ENCODE measurements around the gene ZNF232.
"Not testable (repeated sequence)": the region's sequence is repeated elsewhere in the genome, so short reads cannot be mapped to it uniquely, and the experiment has no call there.

Gene ZNF232

GRCh38 chr17:5128905-5129535, 17.3 kb upstream of the ZNF232 start:
- no peak overlapping the region for H3K4me3 ChIP-seq (ENCODE audit: low read length)
- TF ChIP-seq CTCF (IDR thresholded peaks at IDR 0.05; ENCODE audit: insufficient read depth, low read depth, low read length, missing control alignments): no peak
- no peak for DNase-seq (ENCODE audit: low read depth)

GRCh38 chr17:5128387-5128786, 16.7 kb upstream of the ZNF232 start:
- not testable (repeated sequence) for DNase-seq (ENCODE audit: low read depth); H3K4me3 ChIP-seq (ENCODE audit: low read length)

GRCh38 chr17:5127910-5128309, 16.2 kb upstream of the ZNF232 start:
- no peak for TF ChIP-seq CTCF (IDR thresholded peaks at IDR 0.05; ENCODE audit: insufficient read depth, low read depth, low read length, missing control alignments)
- DNase-seq (ENCODE audit: low read depth): no peak

GRCh38 chr17:5126719-5127488, 15.2 kb upstream of the ZNF232 start:
- no peak for DNase-seq (ENCODE audit: low read depth)
- no peak for TF ChIP-seq CTCF (IDR thresholded peaks at IDR 0.05; ENCODE audit: insufficient read depth, low read depth, low read length, missing control alignments)
- H3K4me3 ChIP-seq (ENCODE audit: low read length): no peak overlapping the region

More at GRCh38 chr17:5127910-5128309, 16.2 kb upstream of the ZNF232 start:
- H3K4me3 ChIP-seq (ENCODE audit: low read length): no peak overlapping the region

- not testable (repeated sequence) for DNase-seq (ENCODE audit: low read depth); H3K4me3 ChIP-seq (ENCODE audit: low read length)
Observed at GRCh38 chr17:5124896-5125295, 13.2 kb upstream of the ZNF232 start.

- not testable (repeated sequence) for DNase-seq (ENCODE audit: low read depth)
Observed at GRCh38 chr17:5124125-5124760, 12.6 kb upstream of the ZNF232 start.

GRCh38 chr17:5123343-5124124, 11.9 kb upstream of the ZNF232 start:
- no peak for DNase-seq (ENCODE audit: low read depth)
- no peak for TF ChIP-seq CTCF (IDR thresholded peaks at IDR 0.05; ENCODE audit: insufficient read depth, low read depth, low read length, missing control alignments)
- H3K4me3 ChIP-seq (ENCODE audit: low read length): no peak overlapping the region

More at GRCh38 chr17:5124125-5124760, 12.6 kb upstream of the ZNF232 start:
- H3K4me3 ChIP-seq (ENCODE audit: low read length): not testable (repeated sequence)
